Stimulated activated CD4-positive, alpha-beta T cell treated with anti-CD3 and anti-CD28 coated beads, Interleukin-2, amount 100 ng/mL, for 4 hours (primary cell): ENCODE measurements around the gene ELF5.

ENCODE experiments used
- DNase-seq: peaks from one replicate; pipeline ENCODE4 v3.0.0-alpha.2; 2020; ENCODE audit warnings: low read depth

Gene ELF5

GRCh38 chr11:34513682-34514449, at the start of gene ELF5:
Gene ELF5 (minus strand): TSS chr11:34513794. CDS start chr11:34505749, 8,045 bp downstream.
- no peak for DNase-seq

GRCh38 chr11:34562976-34563375, 49.4 kb upstream of the ELF5 start:
- no peak for DNase-seq

- DNase-seq = no peak
Measured at GRCh38 chr11:34560511-34560910, 46.9 kb upstream of the ELF5 start.

- DNase-seq = no peak
Measured at GRCh38 chr11:34558673-34559072, 45.1 kb upstream of the ELF5 start.

GRCh38 chr11:34558211-34558610, 44.6 kb upstream of the ELF5 start:
- no peak for DNase-seq

GRCh38 chr11:34552270-34552669, 38.7 kb upstream of the ELF5 start:
- no peak for DNase-seq

GRCh38 chr11:34549271-34549670, 35.7 kb upstream of the ELF5 start:
- no peak for DNase-seq

DNA sequence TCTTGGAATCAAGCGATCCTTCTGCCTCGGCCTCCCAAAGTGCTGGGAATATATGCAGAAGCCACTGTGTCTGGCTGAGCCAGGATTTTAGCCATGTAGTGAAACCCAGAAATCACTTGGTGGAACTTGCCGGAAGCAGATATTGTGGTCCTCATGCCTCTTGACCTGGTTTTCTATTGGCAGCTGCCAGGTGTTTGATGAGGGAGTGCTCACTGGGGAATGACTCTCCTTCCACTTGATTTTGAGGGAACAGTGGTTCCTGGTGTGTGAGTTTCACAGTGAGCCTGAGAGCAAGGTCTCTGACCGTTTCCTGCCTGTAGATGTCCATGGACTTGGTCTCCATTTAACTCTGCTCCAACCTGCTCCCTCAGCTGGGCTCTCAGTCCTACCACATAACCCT, 34.7 kb upstream of the ELF5 start:
- no peak for DNase-seq

DNA sequence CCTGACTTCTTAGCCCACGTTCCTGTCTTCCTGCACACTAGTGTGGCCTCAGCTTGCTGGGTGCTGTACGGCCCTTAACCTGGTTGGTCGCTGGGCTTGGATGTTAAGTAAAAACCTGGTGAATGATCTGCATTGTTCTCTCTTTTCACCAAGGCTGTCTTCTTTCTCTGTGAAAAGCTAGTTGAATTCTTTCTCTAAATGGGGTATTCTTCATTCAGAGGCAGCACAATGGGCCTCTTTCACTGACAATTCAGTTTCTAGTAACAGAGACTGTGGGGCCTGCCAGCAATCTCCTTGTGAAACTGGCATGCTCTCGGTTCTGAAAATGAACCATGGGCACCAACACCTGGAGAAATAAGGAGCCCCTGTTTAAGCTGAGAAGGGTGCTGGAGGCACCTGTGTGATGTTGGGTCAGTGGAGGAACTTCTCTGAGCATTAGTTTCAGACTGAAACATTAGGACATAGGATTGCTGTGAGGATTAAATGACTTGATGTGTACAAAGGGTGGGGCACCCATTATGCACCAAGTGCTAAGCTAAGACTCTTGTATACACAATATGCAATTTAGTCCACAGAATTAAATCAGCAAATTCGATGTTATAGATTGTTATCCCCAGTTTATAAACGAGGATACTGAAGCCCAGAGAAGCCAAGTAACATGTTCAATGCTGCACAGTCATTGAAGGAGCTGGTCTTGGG, 33.1 kb upstream of the ELF5 start:
- no peak for DNase-seq

GRCh38 chr11:34542089-34542488, 28.5 kb upstream of the ELF5 start:
- DNase-seq = no peak

DNA sequence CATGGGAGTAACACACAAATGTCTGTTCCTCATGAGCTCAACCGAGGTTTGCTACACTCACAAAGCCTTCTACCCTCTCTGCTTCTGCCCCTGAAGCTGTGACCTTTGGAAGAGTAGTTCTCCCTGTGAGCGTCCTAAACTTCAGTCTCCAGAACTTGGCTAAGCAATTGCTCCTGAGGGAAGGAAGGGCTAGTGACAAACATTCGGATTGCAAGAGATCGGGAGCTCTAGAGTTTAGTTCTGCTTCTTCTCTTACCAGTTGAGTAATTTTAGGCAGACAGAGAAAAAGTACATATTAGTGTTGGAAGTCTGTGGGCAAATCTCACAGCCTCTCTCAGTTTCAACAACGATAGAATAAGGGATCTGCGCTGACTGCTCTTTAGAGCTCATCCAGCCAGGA, 27.3 kb upstream of the ELF5 start:
- no peak for DNase-seq

GRCh38 chr11:34537636-34538035, 24.0 kb upstream of the ELF5 start:
- no peak for DNase-seq

GRCh38 chr11:34536056-34536455, 22.5 kb upstream of the ELF5 start:
- no peak for DNase-seq

GRCh38 chr11:34534826-34535225, 21.2 kb upstream of the ELF5 start:
- DNase-seq = no peak

GRCh38 chr11:34531663-34532062, 18.1 kb upstream of the ELF5 start:
- DNase-seq = no peak

DNA sequence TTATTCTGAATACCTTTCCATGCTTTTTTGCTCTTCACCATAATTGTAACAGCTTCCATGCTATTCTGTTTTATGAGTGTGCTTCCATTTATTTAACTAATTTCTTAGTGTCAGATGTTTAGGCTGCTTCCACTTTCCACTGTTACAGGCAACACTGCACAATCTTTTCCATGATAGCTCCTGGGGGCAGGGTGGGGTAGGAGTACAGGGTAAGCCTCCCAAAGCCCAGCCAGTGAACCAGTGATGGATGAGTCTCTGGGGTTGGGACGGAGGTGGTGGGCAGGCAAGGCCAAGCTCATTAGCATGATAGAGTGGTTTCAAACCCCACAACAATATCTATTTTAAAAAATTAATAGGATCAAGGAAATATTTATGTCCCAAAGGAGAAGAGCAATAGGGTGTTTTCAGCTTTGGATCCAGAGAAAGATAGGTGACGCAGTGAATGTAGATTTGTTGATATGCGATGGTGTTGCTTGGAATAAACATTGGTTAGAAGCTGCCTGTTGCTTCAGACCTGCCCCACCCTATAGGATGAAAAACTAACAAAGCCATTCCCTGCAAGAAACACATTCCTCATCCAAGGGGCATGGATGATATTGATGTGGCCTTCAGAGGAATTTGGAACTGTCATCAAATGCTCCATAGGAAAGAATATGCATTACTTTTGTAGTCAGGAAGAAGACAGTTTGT, 17.1 kb upstream of the ELF5 start:
- DNase-seq = no peak

- no peak for DNase-seq
Measured at GRCh38 chr11:34529643-34530042, 16.0 kb upstream of the ELF5 start.

- DNase-seq = no peak
Measured at GRCh38 chr11:34528072-34528471, 14.5 kb upstream of the ELF5 start.

- no peak for DNase-seq
Measured at GRCh38 chr11:34525888-34526657, 12.5 kb upstream of the ELF5 start.

DNA sequence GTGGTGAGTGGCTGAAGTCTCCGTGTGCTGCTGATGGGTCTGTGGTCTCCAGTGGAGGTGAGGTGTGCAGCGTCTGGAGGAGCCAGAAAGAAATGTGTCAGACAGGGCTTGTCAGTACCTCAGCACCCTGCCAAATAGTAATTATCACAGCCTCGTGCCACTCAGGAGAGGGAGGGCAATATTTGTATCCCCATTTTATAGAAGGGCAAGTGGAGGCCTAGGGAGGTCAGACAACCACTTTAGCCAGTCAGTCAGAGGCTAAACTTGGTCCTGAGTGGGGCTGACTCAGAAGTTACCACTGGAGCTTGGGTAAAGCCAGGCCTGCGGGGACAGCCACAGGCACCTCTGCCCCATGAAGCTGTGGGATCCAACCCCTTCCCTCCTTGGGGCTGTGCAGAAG, 11.5 kb upstream of the ELF5 start:
- no peak for DNase-seq

- no peak for DNase-seq
Measured at GRCh38 chr11:34524696-34525095, 11.1 kb upstream of the ELF5 start.

- DNase-seq = no peak
Measured at GRCh38 chr11:34523053-34523452, 9.5 kb upstream of the ELF5 start.
